HG03039 (cell line): Measurements from ENCODE around the gene TMCC3.

Source experiments
- ATAC-seq: cut with Tn5 transposase; IDR thresholded peaks from one replicate; pipeline ENCODE4 v1.9.1; 2021; ENCODE audit warnings: mild to moderate bottlenecking, moderate library complexity; ENCODE audit not compliant: unreplicated experiment

The TMCC3 gene

DNA sequence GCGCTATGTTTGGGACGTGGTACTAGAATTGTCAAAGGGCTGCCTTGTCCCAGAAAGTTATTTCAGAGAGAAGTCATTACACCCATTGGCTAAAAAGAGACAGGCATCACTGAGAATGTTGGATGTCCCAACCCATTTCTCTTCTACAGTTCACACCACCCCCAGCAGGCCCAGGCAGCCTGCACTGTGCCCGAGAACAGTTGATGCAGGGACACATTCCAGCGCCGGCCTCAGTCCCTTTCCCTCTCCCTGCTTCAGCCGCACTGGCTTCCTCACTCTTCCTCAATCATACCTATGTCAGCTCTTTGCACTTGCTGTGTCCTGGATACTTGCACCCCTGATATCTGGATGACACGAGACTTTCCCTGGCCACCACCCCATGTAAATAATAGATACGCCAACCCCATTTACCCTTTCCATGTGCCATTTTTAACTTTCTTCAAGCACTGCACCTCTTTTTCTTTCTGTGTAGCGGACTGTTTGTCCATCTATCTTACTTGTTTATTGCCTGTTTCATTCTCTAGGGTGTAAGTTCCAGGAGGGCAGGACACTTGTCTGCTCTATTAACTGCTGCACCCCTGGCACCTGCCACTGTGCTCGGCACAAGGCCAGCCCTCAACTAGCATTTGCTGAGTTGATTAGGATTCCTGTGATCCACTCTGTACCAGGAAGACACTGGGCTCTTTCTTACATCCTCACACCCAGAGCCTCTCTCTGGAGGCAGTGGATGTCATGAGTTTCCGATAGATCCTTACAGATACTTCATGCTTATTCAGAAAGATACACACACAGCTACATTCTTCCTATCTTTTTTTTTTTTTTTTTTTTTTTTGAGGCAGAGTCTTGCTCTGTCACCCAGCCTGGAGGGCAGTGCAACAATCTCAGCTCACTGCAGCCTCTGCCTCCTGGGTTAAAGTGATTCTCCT is 114.1 kb downstream of the TMCC3 start:
- no peak for ATAC-seq

DNA sequence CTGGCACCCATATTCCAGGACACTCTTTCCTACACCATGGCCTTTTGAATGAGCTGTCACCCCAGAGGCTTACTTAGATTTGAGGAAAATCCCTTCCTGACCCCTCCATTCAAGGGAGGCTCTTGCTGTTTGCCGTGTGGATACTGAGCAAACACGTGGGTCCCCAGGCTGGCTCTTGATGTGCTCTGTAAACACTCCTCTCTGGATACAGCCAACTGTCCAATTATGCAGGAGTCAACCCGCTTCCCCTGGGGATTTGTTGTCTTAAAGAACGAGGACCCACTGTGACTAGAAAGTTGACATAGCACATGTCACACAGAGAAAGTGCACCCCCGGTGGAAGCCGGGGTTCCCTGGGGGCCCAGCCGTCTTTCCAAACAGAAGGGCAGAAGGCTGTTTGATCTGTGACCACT is 114.8 kb downstream of the TMCC3 start:
- no peak for ATAC-seq

DNA sequence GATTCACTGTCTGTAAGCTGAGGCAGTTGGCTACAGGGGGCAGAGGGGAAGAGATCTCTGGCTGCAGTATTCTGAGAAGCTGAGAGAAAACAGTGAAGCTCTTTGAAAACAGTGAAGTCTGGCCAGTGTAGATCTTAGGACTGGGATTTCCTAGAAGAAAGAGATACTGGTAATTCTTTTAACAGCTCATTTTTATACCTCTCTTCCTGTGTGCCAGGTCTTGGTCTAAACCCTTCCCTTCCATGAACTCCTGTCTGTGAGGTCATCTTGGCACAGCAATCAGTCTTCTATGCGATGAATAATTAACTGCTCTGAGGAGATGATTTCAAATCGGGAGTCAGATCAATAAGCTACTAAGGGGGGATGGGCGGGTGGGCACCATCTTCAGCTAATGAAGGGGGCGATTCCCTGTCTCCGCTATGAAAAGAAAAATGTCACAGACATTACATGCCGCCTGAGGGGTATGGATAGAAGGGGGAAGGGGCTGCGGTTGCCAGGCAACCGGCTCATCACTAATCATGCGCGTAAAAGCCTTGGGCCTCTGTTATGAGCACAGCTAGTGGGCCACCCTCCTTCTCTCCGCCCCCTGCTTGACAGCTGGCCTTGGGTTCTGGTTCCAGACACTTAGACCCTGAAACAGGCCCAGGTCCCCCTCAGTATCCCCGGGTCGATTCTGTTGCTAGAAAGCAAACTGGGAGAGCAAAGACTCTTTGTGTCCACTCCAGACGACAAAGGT is 115.4 kb downstream of the TMCC3 start:
- ATAC-seq, result no peak

DNA sequence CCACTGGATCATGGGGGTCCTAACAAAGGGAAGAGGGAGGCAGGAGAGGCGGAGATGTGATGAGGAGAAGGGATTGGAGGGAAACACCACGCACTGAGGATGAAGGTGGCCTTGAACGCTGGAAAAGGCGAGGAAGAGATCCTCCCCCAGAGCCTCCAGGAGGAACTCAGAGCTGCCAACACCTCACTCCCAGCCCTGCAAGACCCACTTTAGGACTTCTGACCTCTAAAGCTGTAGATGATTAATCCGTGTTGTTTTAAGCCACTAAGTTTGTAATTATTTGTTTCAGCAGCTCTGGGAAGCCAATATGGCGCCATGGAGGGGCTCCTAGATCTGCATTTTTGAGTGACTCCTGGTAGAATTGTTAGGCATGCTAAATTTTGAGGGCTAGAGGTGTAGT is 116.1 kb downstream of the TMCC3 start:
- no peak for ATAC-seq

DNA sequence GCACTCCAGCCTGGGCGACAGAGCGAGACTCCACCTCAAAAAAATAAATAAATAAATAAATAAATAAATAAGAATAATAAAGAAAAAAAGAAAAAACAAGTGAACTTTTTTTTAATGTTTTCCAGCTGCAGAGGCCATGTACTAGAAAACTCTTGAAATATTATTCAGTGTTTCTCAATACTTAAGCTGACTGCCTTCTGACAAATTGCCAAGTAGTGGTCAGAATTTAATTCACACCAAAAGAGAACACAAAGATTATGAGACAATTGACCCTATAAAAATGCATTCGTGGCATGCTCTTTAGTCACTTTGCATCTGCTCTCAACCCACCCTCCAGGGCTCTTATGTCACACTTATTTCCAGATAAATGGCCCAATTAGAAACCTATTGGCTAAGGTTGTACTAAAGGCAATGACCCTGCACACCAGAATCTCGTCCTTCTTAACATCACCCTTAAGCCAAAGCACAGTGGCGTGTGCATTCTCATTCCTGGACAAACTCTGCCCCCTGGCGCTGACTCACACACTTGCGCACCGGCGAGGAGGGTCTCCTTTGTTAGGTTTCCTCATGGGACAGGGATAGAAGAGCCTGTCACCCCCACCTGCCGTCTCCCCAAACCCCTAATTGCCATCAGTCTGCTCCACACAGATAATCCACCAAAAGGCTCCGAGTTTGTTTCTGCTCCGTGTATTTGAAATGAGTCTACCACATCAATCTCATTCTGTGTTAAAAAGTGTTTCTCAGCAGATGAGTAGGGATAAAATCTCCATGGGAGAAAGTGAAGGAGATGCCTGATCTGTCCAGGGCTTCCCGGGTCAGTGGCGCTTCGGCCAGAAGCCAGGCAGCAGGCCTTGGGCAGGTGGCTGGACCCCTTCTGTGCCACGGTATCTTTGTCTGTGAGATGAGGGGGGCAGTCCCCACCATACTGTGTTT is 117.6 kb downstream of the TMCC3 start:
- no peak for ATAC-seq

DNA sequence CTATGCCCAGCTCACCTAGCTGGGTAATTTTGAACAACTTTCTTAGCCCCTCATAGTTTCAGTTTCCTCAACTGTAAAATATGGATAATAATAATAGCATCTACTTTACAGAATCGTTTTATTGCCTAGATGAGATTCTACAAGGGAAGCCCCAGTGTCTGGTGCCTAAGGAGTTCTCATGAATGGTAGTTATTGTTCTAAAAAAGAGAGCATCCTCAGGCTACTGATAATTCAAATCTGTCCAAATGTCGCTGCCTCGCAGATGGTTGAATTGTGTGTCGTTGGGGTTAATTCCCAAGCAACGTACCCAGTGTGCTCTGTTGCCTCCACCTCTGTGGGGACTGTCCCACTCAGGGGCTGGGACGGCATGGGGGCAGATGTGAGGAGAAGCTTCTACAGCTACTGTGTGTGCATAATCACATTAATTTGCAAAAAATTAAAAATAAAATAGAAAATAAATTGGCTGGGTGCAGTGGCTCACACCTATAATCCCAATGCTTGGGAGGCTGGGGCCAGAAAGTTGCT is 119.1 kb downstream of the TMCC3 start:
- no peak for ATAC-seq

DNA sequence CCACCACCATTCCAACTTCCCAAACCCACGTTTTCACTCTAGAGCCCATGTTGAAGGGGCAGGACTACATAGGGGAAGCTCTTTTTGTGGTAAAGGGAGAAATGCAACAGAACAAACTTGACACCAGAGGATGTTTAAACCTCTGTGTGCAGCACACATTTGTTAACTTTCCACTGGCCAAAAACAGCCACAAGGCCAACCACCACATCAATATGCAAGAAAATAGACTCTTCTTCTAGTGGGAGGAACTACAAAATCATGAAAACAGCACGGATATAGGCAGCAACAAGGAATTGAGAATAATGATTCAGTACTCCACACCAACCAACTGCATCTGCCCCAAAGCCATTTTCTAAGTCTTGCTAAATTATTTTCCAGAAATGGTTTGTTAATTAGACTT is 124.4 kb downstream of the TMCC3 start:
- ATAC-seq, result no peak
